ENCODE data around the gene INS. TPM values are rescaled to one million over a fixed set of nuclear protein-coding genes. Genes with fewer than 3 reads are reported as not detected.

INS gene
- total and polyA plus RNA-seq, 2 donors (not counting 1 experiment from before 2014, with no cell fraction given), result not detected

DNA sequence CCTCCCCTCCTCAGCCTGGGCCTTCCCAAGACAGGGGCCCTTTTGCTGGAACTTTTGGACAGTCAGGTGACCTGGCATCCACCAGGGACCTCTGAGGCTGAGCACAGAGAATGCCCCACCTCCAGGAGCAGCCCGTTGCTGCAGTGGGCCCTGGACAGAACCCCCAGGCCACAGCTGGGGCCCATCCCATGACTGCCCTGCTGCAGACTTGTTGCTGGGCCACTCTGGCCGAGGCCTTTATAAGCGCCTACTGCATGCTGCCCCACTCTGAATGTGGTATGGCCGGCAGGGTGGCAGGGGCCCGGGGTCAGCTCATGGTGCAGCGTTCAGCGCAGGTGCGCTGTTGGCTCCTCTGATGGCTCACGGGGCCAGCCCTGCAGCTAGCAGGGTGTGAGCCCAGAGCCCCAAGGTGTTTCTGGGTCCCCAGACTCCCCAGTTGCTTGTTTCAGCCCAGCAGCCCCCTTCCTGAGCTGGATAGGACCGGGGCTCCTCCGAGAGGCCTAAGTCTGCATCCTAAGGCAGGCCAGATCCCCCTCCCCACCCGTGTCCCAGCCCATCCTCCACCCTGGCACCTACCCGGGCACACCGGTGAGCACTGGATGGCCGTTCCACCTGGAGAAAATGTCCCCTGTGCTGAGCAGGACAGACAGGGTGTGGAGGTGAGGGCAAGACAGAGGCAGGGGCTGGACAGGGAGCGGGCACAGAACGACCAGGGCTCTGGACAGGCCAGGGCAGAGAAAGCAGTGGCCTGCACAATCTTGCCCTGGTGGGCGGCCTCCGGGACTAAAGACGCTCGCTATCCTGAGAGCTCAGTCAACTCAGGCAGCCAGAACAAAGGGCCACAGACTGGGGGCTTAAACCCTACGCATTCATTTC lies 38.7 kb upstream of the INS start:
- no peaks in the 10 kb centered on the region for H3K79me2 ChIP-seq (ENCODE audit: control insufficient read depth, insufficient read depth, low read length)
- H3K27me3 Mint-ChIP-seq, result peaks cover 14% of the 10 kb centered on the region
- no peak overlapping the region for H3K9ac ChIP-seq (ENCODE audit: low read length)
- no peak overlapping the region for H3K27ac ChIP-seq (ENCODE audit: low read length in 2 of 2)
- POLR2A ChIA-PET, result no interaction called here
- WGBS (ENCODE audit: insufficient coverage), result 94% methylated on average over 21 of the region's 22 CpGs
- intact Hi-C loops (cut with micrococcal nuclease), result no loop called here
- CTCF ChIA-PET, result interaction anchor here (0.7 to 7.3 kb wide), 5 partner anchors 47 to 220 kb away, joined by 3 to 95 read pairs (median 7); partner anchors contain the start of genes C11orf21, TSPAN32 and TSSC4
- H2AFZ ChIP-seq (ENCODE audit: insufficient read depth, low read depth, low read length, poor library complexity, severe bottlenecking), result no peak overlapping the region
- DNase-seq (no peak), ATAC-seq (ENCODE audit: low read depth) (no peak)
- H3K36me3 ChIP-seq (replicated peaks in 1 of 2; ENCODE audit: control extremely low read depth in 1 of 2, control insufficient read depth in 1 of 2, extremely low read depth in 1 of 2, insufficient read depth in 2 of 2, low read length in 1 of 2), result no peaks in the 10 kb centered on the region
- no peaks in the 10 kb centered on the region for H4K20me1 ChIP-seq (ENCODE audit: control insufficient read depth, insufficient read depth, low read length, poor library complexity, severe bottlenecking)
- peaks cover 2% of the 10 kb centered on the region for H3K9me3 Mint-ChIP-seq (ENCODE audit: insufficient read depth)
- no peak overlapping the region for H3K27ac Mint-ChIP-seq
- no peak overlapping the region for H3K4me3 ChIP-seq (ENCODE audit: control extremely low read depth in 1 of 5, extremely low read depth in 1 of 5, insufficient read depth in 1 of 5, low read depth in 2 of 5, low read length in 4 of 5)
- no peak overlapping the region for H3K4me2 ChIP-seq (replicated peaks; ENCODE audit: low read depth, low read length, poor library complexity, severe bottlenecking)
- TF ChIP-seq, protein P1, sequence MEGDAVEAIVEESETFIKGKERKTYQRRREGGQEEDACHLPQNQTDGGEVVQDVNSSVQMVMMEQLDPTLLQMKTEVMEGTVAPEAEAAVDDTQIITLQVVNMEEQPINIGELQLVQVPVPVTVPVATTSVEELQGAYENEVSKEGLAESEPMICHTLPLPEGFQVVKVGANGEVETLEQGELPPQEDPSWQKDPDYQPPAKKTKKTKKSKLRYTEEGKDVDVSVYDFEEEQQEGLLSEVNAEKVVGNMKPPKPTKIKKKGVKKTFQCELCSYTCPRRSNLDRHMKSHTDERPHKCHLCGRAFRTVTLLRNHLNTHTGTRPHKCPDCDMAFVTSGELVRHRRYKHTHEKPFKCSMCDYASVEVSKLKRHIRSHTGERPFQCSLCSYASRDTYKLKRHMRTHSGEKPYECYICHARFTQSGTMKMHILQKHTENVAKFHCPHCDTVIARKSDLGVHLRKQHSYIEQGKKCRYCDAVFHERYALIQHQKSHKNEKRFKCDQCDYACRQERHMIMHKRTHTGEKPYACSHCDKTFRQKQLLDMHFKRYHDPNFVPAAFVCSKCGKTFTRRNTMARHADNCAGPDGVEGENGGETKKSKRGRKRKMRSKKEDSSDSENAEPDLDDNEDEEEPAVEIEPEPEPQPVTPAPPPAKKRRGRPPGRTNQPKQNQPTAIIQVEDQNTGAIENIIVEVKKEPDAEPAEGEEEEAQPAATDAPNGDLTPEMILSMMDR (IDR thresholded peaks at IDR 0.05), result no peak
- no peak for TF ChIP-seq EZH2 (IDR thresholded peaks at IDR 0.05; ENCODE audit: borderline replicate concordance, insufficient read depth, low read depth, low read length, poor library complexity, severe bottlenecking)
- H3K9me3 ChIP-seq (ENCODE audit: control extremely low read depth in 1 of 3, control insufficient read depth in 2 of 3, insufficient read depth in 1 of 3, low read length in 2 of 3), result peaks cover 0 to 3% (median 0%) of the 10 kb centered on the region in 3 donors
- H3K4me1 ChIP-seq (ENCODE audit: control insufficient read depth in 2 of 2, insufficient read depth in 2 of 2, low read length in 2 of 2), result peaks cover 0 to 14% of the 10 kb centered on the region in 2 donors
- H3K4me3 Mint-ChIP-seq, result no peak overlapping the region
- H3K4me1 Mint-ChIP-seq, result peaks cover 7% of the 10 kb centered on the region
- H3K27me3 ChIP-seq (replicated peaks in 1 of 4; ENCODE audit: control extremely low read depth in 1 of 4, control insufficient read depth in 3 of 4, insufficient read depth in 4 of 4, low read length in 3 of 4), result peaks cover 0 to 9% (median 2%) of the 10 kb centered on the region in 4 experiments
